Duodenal mucosa (tissue), 2 donors: ENCODE data around the gene XYLB.
"Not testable (repeated sequence)": the region's sequence is repeated elsewhere in the genome, so short reads cannot be mapped to it uniquely, and the experiment has no call there.

ENCODE experiments used
- H3K27ac ChIP-seq: one replicate; pipeline ENCODE4 v1.7.0; 2013; ENCODE audit warnings: low read depth, low read length
- H3K27me3 ChIP-seq, 2 donors: one replicate each; pipeline ENCODE4 v1.7.0; 2013; ENCODE audit warnings: low read length in 2 of 2, control low read depth in 1 of 2; ENCODE audit not compliant: insufficient read depth in 2 of 2, control insufficient read depth in 1 of 2
- H3K36me3 ChIP-seq, 2 donors: one replicate each; pipeline ENCODE4 v1.7.0; 2013; ENCODE audit warnings: low read length in 2 of 2, control low read depth in 1 of 2; ENCODE audit not compliant: insufficient read depth in 2 of 2, control insufficient read depth in 1 of 2
- H3K4me1 ChIP-seq, 2 donors: one replicate each; pipeline ENCODE4 v1.7.0; 2013; ENCODE audit warnings: low read length in 2 of 2, control low read depth in 1 of 2; ENCODE audit not compliant: insufficient read depth in 2 of 2, control insufficient read depth in 1 of 2
- H3K4me3 ChIP-seq, 2 donors: one replicate each; pipeline ENCODE4 v1.7.0; 2013; ENCODE audit warnings: low read length in 2 of 2, low read depth in 1 of 2
- H3K9ac ChIP-seq, 2 donors: one replicate each; pipeline ENCODE4 v1.7.0; 2013; ENCODE audit warnings: low read length in 2 of 2, low read depth in 1 of 2
- H3K9me3 ChIP-seq, 2 donors: one replicate each; pipeline ENCODE4 v1.7.0; 2013; ENCODE audit warnings: low read length in 2 of 2, control low read depth in 1 of 2; ENCODE audit not compliant: control insufficient read depth in 1 of 2

Gene XYLB

DNA sequence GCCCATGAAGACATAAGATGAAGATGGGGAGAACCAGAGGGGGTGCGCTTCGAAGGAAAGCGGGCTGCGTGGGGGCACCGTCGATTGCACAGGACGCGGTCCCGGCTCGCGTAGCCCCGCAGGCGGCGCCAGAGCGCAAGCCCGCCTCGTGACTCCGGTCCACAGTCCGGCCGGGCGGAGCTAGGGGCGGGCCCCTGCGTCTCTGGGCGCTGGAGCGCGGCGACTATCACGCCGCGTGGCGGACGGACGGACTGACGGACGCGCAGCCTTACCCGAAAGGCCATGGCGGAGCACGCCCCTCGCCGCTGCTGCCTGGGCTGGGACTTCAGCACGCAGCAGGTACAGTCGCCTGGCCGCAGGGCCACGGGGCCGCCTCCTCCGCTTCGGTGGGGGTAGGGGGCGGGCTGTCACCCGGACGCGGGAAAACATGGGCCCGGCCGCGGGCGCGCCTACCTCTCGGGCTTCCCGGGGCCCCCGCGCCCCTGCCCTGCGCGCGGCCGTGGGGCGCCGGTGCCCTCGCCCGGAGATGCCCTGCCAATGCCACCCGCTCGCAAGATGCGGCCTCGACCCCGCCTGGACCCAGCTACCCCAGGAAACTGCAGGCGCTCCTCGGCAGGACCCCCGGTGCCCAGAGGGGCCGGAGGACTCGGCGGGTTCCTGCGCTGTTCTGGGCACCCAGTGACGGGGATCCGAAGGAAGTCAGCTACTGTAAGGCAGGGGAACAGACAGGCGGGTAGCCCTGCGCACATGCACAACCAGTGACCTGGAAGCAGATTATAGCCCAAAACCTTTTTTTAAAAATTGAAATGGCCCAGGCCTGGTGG lies at the start of gene XYLB:
TSS of gene XYLB (plus strand) at position 199 of the 824 bp plus-strand sequence. CDS start at position 283, 84 bp downstream.
- no peaks in the 10 kb centered on the region for H3K9me3 ChIP-seq
- H3K9ac ChIP-seq = peak within 1 kb of the TSS; percentile 69 to 72
- H3K27me3 ChIP-seq = no peaks in the 10 kb centered on the region
- H3K4me3 ChIP-seq = peak within 1 kb of the TSS; percentile 78 to 85
- peak within 1 kb of the TSS; percentile 30 for H3K27ac ChIP-seq
- H3K4me1 ChIP-seq = peaks cover 5 to 9% of the 10 kb centered on the region in 2 donors
- peaks cover 0 to 3% of the 10 kb centered on the region in 2 donors for H3K36me3 ChIP-seq

DNA sequence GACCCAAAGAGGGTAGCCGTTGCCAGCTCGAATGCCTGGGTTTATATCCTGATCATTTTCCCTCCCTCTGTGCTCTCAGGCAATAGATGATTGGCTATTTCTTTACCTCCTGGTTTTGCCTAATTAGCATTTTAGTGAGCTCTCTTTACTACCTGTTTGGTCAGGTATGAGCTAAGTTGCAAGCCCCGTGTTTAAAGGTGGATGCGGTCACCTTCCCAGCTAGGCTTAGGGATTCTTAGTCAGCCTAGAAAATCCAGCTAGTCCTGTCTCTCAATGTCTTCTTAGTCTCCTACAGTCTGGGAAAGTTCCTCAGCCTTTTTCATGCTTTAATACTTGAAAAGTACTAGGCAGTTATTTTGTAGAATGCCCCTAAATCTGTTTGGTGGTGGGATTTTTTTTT lies 49.5 kb upstream of the XYLB start:
- H3K4me3 ChIP-seq, H3K9ac ChIP-seq, H3K9me3 ChIP-seq, H3K36me3 ChIP-seq, H3K27ac ChIP-seq, H3K4me1 ChIP-seq, H3K27me3 ChIP-seq: not testable (repeated sequence)

DNA sequence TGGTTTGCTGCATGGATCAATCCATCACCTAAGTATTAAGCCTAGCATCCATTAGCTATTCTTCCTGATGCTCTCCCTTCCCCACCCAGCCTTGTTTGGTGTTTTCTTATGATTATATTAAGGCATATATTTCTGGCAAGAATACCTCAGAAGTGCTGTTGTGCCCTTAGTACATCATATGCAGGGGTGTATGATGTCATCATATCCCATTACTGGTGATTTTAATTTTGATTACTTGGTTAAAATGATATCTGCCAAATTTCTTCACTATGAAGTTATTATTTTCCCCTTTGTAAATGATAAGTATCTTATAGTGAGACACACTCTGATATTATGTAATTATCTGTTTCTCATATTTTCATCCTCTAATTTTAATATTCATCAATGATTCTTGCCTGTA lies 49.0 kb upstream of the XYLB start:
- no peaks in the 10 kb centered on the region for H3K9me3 ChIP-seq
- H3K9ac ChIP-seq = no peak overlapping the region
- H3K4me1 ChIP-seq = no peaks in the 10 kb centered on the region
- H3K27ac ChIP-seq = no peak overlapping the region
- no peaks in the 10 kb centered on the region for H3K36me3 ChIP-seq
- no peaks in the 10 kb centered on the region for H3K27me3 ChIP-seq
- no peak overlapping the region for H3K4me3 ChIP-seq

DNA sequence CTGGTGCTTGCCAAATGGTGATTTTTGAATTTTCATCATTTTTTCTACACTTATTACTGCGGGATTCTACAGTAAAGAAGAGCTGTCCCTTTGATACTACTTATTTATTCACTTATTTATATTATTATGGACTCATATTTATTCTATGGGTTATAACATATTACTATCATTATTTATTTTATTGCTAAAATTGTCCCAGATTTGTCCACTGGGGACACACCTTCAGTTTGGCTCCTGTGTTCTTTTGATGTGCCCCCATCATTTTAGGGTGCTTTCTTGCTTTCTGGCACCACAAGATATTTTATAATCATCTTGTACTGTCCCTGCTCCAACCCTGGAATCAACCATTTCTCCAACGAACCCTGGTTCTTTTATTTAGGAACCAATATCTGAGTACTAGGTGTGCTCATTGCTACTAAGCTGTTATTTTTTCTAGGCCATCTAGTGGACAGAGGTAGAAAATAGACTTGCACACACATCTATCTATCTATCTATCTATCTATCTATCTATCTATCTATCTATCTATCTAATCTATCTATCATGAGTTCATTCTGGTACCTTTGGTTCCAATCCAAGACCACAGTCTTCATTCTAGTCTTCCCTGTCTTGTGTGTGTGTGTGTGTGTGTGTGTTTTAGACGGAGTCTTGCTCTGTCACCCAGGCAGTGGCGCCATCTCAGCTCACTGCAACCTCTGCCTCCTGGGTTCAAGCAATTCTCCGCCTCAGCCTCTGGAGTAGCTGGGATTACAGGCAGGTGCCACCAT lies 48.5 kb upstream of the XYLB start:
- Histone ChIP-seq H3K27ac (no peak overlapping the region), H3K27me3 (no peaks in the 10 kb centered on the region), H3K9me3 (no peaks in the 10 kb centered on the region), H3K36me3 (no peaks in the 10 kb centered on the region), H3K4me1 (no peaks in the 10 kb centered on the region), H3K4me3 (no peak overlapping the region), H3K9ac (no peak overlapping the region)

DNA sequence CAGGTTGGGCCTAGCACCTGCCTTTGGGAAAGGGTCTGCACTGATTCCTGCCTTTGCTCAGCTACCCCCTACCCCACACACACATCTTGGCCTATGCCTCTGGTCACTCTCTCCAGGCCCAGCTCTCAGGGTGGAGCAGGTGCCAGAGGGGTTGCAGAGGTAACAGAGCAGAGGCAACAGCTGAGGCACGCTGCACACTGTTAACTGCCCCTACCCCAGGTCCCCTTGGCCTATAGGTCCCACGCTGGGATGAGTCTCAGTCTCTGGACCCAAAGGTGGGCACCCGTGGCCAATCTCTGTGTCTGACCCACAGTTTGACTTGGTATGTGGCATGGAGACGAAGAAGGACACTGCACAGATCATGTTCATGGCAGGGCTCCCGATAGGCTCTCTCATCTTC lies 39.6 kb upstream of the XYLB start:
- Histone ChIP-seq H3K9me3 (no peaks in the 10 kb centered on the region), H3K27me3 (no peaks in the 10 kb centered on the region), H3K36me3 (no peaks in the 10 kb centered on the region), H3K27ac (no peak overlapping the region), H3K4me3 (no peak overlapping the region), H3K9ac (no peak overlapping the region), H3K4me1 (no peaks in the 10 kb centered on the region)

DNA sequence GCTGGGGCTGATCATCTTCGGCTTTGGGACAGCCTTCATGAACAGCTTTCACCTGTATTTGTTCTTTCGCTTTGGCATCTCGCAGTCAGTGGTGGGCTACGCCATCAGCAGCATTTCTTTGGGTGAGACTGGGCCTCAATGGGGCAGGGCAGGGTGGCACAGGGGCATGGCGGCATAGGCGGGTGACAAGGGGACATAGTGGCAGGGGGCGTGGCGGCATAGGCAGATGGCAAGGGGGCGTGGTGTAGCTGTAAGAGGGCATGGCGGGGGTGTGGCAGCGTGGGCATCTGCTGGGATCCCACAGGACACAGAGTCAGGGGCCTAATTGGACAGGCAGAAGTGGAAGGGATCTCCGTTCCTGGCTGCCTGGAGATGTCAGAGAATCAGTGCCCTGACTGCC lies 39.0 kb upstream of the XYLB start:
- Histone ChIP-seq H3K9me3 (no peaks in the 10 kb centered on the region), H3K9ac (no peak overlapping the region), H3K4me1 (no peaks in the 10 kb centered on the region), H3K27me3 (no peaks in the 10 kb centered on the region), H3K36me3 (no peaks in the 10 kb centered on the region), H3K4me3 (no peak overlapping the region), H3K27ac (no peak overlapping the region)

DNA sequence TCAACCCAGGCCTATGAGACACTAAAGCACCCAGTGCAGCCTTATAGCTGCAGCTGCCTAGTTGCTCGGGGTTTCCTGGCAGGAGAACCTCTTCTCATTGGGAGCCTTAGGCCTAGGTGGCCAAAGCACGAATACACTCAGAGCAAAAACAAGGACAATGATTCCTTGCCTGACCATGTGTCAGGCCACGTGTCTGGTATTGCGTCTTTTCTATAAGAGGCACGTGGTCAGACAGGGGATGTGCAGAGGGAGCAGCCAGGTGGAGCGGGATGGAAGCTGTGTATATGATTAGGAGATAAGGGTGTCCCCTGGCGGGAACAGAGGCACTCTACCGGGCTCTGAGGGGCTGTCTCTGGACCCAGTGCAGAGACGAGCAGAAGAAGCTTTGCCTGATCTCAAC lies 38.1 kb upstream of the XYLB start:
- Histone ChIP-seq H3K27me3 (no peaks in the 10 kb centered on the region), H3K9ac (no peak overlapping the region), H3K4me1 (no peaks in the 10 kb centered on the region), H3K27ac (no peak overlapping the region), H3K9me3 (no peaks in the 10 kb centered on the region), H3K4me3 (no peak overlapping the region), H3K36me3 (no peaks in the 10 kb centered on the region)

DNA sequence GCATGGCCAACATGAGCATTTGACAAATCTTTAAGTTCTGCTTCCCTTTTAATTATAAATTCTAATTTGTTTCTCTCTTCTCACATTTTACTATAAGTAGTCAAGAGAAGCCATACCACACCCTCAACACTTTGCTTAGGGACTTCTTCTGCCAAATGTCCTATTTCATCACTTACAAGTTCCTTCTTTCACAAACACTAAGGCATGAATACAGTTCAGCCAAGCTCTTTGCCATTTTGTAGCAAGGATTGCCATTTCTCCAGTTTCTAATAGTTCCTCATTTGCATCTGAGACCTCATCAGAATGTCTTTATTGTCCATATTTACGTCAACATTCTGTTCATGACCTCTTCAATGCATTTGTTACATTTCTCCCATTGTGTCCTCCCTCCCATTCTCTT lies 35.1 kb upstream of the XYLB start:
- H3K27ac ChIP-seq = no peak overlapping the region
- H3K9ac ChIP-seq = no peak overlapping the region
- no peaks in the 10 kb centered on the region for H3K9me3 ChIP-seq
- H3K36me3 ChIP-seq = no peaks in the 10 kb centered on the region
- H3K4me1 ChIP-seq = peaks cover 1 to 7% of the 10 kb centered on the region in 2 donors
- peaks cover 0 to 4% of the 10 kb centered on the region in 2 donors for H3K27me3 ChIP-seq
- H3K4me3 ChIP-seq = no peak overlapping the region

DNA sequence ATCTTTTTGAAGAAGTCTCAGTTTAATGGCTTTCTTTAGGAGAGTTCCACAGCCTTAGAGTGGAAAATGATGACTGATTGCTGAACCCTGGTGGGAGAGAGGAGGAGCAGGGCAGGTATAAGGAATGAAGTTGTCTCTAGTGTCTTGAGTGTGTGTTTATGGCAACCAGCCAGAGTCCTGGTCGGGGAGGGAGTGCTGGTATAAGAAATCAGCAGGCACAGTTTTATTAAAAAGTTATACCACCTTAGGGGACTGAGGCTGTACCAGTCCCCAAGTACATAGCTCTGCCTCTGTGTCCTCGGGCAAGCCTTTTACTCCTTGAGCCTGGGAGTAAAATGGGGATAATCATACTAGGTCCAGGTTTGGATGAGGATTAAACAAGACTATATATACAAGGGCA lies 34.6 kb upstream of the XYLB start:
- H3K36me3 ChIP-seq = no peaks in the 10 kb centered on the region
- H3K27me3 ChIP-seq = peaks cover 0 to 4% of the 10 kb centered on the region in 2 donors
- H3K9me3 ChIP-seq = no peaks in the 10 kb centered on the region
- no peak overlapping the region for H3K9ac ChIP-seq
- H3K4me1 ChIP-seq = peaks cover 5 to 12% of the 10 kb centered on the region in 2 donors
- H3K27ac ChIP-seq = no peak overlapping the region
- no peak overlapping the region for H3K4me3 ChIP-seq

DNA sequence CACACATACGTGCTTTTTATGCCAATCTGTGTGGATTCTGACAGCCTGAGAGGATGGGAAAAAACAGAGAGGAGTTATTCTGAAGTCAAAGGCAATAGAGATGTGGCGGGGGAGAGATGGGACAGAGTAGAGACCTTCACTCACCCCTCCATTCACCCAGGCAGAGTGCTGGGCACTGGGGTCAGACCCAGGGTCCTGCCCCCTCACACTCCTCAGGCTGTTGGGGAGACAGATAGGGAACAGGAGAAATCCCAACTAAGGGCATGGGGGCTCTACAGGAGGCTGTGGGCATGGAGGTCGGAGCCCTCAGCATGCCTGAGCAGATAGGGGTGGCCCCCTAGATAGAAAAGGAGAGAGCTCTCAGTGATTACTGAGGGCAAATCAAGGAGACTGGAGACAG lies 34.2 kb upstream of the XYLB start:
- H3K9ac ChIP-seq = no peak overlapping the region
- peaks cover 5 to 12% of the 10 kb centered on the region in 2 donors for H3K4me1 ChIP-seq
- no peak overlapping the region for H3K27ac ChIP-seq
- H3K9me3 ChIP-seq = no peaks in the 10 kb centered on the region
- peaks cover 0 to 4% of the 10 kb centered on the region in 2 donors for H3K27me3 ChIP-seq
- H3K36me3 ChIP-seq = no peaks in the 10 kb centered on the region
- H3K4me3 ChIP-seq = no peak overlapping the region
